ENCODE results near the gene NTNG2.
"Not testable (repeated sequence)": the region's sequence is repeated elsewhere in the genome, so short reads cannot be mapped to it uniquely, and the experiment has no call there.

NTNG2 gene

GRCh38 chr9:132250324-132251262, 88.7 kb downstream of the NTNG2 start:
- no peak for DNase-seq (ENCODE audit: low read depth, low spot score)

- no peak for DNase-seq (ENCODE audit: low read depth, low spot score)
Measured at GRCh38 chr9:132260846-132261245, 99.0 kb downstream of the NTNG2 start.

GRCh38 chr9:132266017-132266416, 104.2 kb downstream of the NTNG2 start:
- no peak for DNase-seq (ENCODE audit: low read depth, low spot score)

GRCh38 chr9:132267660-132268059, 105.8 kb downstream of the NTNG2 start:
- DNase-seq (ENCODE audit: low read depth, low spot score) = no peak

- peak; percentile 88 for DNase-seq (ENCODE audit: low read depth, low spot score)
Measured at GRCh38 chr9:132268725-132269352, 107.0 kb downstream of the NTNG2 start.

- not testable (repeated sequence) for DNase-seq (ENCODE audit: low read depth, low spot score)
Measured at GRCh38 chr9:132269704-132270516, 108.1 kb downstream of the NTNG2 start.

- no peak for DNase-seq (ENCODE audit: low read depth, low spot score)
Measured at GRCh38 chr9:132274861-132275260, 113.0 kb downstream of the NTNG2 start.

GRCh38 chr9:132283165-132283564, 121.3 kb downstream of the NTNG2 start:
- DNase-seq (ENCODE audit: low read depth, low spot score) = no peak

- DNase-seq (ENCODE audit: low read depth, low spot score) = no peak
Measured at GRCh38 chr9:132283863-132284262, 122.0 kb downstream of the NTNG2 start.

- DNase-seq (ENCODE audit: low read depth, low spot score) = no peak
Measured at GRCh38 chr9:132287256-132287760, 125.5 kb downstream of the NTNG2 start.

GRCh38 chr9:132288361-132288760, 126.5 kb downstream of the NTNG2 start:
- no peak for DNase-seq (ENCODE audit: low read depth, low spot score)

GRCh38 chr9:132288966-132289365, 127.1 kb downstream of the NTNG2 start:
- DNase-seq (ENCODE audit: low read depth, low spot score) = no peak

- DNase-seq (ENCODE audit: low read depth, low spot score) = no peak
Measured at GRCh38 chr9:132293145-132293721, 131.4 kb downstream of the NTNG2 start.

Measured in ELF-1 (cell line).